Measurements from ENCODE around the gene KIF23. TPM values are rescaled to one million over a fixed set of nuclear protein-coding genes. Genes with fewer than 3 reads are reported as not detected.

KIF23 gene
- total RNA-seq, 1 experiment from 2014 or later = 102 TPM

- peak; percentile 54 for DNase-seq (ENCODE audit: low read depth)
Observed at GRCh38 chr15:69394556-69395282, 19.4 kb upstream of the KIF23 start.

- DNase-seq (ENCODE audit: low read depth) = no peak
Observed at GRCh38 chr15:69395460-69395859, 18.7 kb upstream of the KIF23 start.

- DNase-seq (ENCODE audit: low read depth) = no peak
Observed at GRCh38 chr15:69395991-69396390, 18.2 kb upstream of the KIF23 start.

- DNase-seq (ENCODE audit: low read depth) = peak; percentile 53
Observed at GRCh38 chr15:69398491-69398891, 15.7 kb upstream of the KIF23 start.

- no peak for DNase-seq (ENCODE audit: low read depth)
Observed at GRCh38 chr15:69400850-69401249, 13.3 kb upstream of the KIF23 start.

- DNase-seq (ENCODE audit: low read depth) = no peak
Observed at GRCh38 chr15:69402816-69403215, 11.3 kb upstream of the KIF23 start.

GRCh38 chr15:69403594-69403993 lies 10.6 kb upstream of the KIF23 start:
- DNase-seq (ENCODE audit: low read depth) = peak; percentile 57

GRCh38 chr15:69405110-69405509 lies 9.0 kb upstream of the KIF23 start:
- DNase-seq (ENCODE audit: low read depth) = no peak

- DNase-seq (ENCODE audit: low read depth) = no peak
Observed at GRCh38 chr15:69407719-69408400, 6.3 kb upstream of the KIF23 start.

GRCh38 chr15:69408841-69409240 lies 5.3 kb upstream of the KIF23 start:
- no peak for DNase-seq (ENCODE audit: low read depth)

- peak; percentile 83 for DNase-seq (ENCODE audit: low read depth)
Observed at GRCh38 chr15:69410248-69410874, 3.8 kb upstream of the KIF23 start.

- no peak for DNase-seq (ENCODE audit: low read depth)
Observed at GRCh38 chr15:69412274-69412673, 1.9 kb upstream of the KIF23 start.

- DNase-seq (ENCODE audit: low read depth) = no peak
Observed at GRCh38 chr15:69412701-69413100, 1.4 kb upstream of the KIF23 start.

- peak; percentile 93 for DNase-seq (ENCODE audit: low read depth)
Observed at GRCh38 chr15:69414701-69415167, 585 bp downstream of the KIF23 start.

GRCh38 chr15:69415381-69415780 lies 1.2 kb downstream of the KIF23 start:
- peak; percentile 25 for DNase-seq (ENCODE audit: low read depth)

- DNase-seq (ENCODE audit: low read depth) = no peak
Observed at GRCh38 chr15:69417581-69417980, 3.4 kb downstream of the KIF23 start.

GRCh38 chr15:69421498-69421897 lies 7.3 kb downstream of the KIF23 start:
- DNase-seq (ENCODE audit: low read depth) = peak; percentile 51

GRCh38 chr15:69422336-69422895 lies 8.3 kb downstream of the KIF23 start:
- DNase-seq (ENCODE audit: low read depth) = peak; percentile 44

GRCh38 chr15:69424001-69424400 lies 9.9 kb downstream of the KIF23 start:
- peak; percentile 7 for DNase-seq (ENCODE audit: low read depth)

- peak; percentile 17 for DNase-seq (ENCODE audit: low read depth)
Observed at GRCh38 chr15:69424748-69425413, 10.7 kb downstream of the KIF23 start.

- DNase-seq (ENCODE audit: low read depth) = no peak
Observed at GRCh38 chr15:69433831-69434230, 19.7 kb downstream of the KIF23 start.

GRCh38 chr15:69434238-69434637 lies 20.1 kb downstream of the KIF23 start:
- peak; percentile 49 for DNase-seq (ENCODE audit: low read depth)
